ENCODE measurements around the gene ST6GALNAC3.

Gene ST6GALNAC3

DNA sequence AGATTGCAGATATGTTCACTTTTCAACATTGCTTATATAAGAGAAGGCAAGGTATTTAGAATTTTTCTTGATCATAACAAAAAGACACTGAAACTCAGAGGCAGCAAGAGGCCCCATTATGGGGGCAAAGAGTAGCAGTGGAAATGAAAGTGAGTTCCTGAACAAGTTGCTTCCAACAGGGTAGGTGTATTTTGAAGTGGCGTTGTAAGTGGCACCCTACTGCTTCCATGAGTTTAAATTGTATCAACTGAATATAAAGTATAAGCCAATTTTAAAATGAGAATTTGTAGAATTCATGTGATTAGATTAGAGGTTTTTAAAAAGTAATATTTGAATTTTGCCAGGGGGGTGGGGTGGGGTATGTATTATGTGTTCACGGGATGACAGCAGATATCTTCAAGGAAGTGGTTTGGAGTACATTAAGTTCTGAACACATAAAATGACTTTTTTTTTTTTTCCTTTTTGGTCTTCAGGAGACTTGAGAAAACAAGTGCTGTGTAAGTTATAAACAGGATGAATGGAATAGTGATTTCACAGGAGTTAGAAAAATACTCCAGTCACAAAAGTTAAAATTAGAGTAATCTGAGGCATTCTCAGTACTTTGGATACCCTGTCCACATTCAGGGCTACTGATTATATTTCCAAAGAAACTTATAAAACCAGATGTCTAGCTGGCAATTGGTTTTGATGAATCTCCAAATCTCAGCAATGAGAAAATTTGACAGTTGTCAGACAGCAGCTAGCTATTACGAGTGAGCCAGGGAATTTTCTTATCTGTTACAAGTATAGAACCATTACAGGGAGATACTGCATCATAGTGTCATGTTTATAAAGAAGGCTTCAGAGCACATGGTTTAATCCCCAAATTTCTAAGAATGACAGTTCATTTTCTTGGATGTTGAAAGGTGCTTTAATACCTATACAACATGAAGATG lies 182.0 kb downstream of the ST6GALNAC3 start:
- no peak for DNase-seq

DNA sequence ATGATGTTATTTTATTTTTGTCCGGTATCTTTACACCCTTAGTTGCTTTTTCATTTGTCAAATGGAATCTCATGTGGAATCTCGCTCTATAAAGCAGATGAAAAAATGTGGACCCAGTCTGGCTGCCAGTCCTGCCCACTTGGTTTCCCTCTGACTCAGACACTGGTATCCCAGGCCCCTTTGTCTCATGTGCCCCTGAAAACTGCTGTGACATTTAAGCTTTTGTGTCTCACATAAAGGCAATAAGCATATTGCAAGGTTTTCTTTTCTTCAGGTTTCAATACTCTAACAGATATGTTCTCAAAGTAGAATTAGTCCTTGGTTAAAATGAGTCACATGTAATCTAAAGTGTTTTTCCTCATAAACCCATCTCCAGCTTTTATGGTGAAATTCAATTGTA lies 183.3 kb downstream of the ST6GALNAC3 start:
- DNase-seq: no peak

DNA sequence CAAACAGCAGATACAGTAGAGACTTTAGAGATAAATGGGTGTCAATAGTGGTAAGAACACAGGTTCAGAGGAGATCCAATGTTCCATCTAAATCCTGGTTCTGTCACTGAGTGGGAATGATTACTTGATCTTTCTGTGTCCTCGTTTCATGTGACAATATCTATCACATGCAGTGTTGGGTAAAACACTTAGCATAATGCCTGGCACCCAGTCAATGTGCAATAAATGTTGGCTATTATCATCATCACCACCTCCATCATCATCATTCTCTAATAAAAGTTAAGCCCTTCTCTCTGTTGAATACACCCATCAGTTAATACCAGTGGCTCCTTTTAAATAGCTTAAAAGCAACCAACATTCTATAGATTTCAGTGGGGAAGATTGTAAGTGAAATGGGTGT lies 184.7 kb downstream of the ST6GALNAC3 start:
- no peak for DNase-seq

DNA sequence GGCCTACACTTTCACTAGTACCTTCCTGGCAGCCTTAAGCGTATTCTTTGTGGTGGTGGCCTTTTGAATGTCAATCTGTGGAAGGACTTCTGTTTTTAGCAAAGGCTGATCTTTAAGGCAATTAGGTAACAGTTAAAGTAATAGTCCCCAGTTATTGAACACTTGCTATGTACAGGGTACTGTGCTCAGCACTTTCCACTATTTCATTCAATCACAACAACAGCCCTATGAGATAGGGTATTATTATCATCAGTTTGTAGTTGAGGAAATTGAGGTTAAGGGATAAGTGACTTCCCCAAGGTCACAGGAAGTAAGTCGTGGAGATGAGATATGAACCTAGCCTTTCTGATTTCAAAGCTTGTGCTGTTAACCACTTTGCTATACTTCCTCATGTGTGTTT lies 185.7 kb downstream of the ST6GALNAC3 start:
- no peak for DNase-seq

DNA sequence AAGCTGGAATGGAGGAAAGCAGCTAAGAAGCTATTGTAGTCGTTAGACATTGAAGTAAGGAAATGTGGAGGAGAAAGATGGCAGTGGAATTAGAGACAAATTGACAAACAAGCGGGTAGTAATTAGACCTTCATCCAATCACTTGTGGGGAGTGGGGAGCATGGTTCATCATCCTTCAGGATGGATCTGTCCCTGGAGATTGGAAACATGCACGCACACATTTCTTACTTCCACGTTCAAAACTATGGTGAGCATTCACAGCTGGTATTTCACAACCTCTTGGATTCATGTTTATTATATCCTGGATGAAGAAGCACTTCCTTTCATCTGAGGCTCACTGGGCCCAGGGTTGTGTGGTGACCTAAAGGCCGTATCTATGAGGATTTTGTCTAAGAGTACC lies 188.1 kb downstream of the ST6GALNAC3 start:
- DNase-seq: no peak

DNA sequence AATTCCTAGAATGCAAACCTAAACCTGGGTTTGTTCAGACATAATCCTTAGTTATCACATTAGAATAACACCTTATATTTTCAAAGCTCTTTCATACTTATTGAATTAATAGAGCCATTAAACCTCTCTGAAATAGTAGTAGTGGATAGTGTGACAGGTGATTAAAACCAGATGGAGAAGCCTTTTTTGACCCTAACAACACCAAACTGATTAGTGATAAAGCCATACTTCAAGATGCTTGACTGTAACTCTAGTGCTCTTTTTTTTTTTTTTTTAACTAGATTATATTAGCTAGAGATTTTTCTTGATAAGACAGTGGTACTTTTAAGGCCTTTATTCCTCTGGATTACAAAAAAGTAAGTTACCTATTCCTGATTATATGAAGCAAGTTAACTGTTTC lies 190.1 kb downstream of the ST6GALNAC3 start:
- DNase-seq: no peak

DNA sequence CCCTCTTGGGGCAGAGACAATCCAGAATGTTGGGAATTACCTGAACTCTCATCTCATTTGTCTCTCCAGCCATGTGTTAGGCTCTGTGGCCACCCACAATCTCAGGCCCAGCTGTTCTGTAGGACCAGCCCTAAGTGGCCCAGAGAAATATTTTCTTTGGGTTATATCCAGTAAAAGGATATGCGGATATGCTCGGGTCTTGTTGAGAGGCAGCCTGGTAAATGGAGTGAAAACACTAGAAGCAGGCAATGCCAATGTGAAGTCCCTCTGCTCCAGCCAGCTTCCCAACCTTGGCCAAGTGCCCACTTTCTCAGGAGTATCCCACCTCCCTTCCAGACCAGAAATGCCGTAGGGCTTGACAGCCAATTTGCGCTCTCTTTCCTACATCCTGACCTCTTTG lies 192.2 kb downstream of the ST6GALNAC3 start:
- no peak for DNase-seq

DNA sequence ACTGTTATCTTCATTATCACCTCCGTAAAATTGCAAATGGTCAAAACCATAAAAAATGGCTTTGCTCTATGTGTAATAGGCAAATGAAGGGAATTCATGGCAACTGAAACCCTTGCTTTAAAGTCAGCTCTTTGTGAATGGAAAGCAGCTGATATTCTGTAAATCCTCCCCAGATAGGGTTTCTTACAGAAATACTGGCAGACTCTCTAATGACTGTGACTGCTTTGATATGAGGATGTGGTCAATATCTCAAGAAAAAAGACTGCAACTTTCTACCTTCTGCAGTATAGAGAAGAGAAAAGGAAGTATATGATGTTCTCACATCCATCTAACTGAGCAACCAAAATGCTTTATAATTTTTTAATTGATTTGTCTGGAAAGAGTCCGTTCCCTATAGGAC lies 193.1 kb downstream of the ST6GALNAC3 start:
- DNase-seq: no peak

DNA sequence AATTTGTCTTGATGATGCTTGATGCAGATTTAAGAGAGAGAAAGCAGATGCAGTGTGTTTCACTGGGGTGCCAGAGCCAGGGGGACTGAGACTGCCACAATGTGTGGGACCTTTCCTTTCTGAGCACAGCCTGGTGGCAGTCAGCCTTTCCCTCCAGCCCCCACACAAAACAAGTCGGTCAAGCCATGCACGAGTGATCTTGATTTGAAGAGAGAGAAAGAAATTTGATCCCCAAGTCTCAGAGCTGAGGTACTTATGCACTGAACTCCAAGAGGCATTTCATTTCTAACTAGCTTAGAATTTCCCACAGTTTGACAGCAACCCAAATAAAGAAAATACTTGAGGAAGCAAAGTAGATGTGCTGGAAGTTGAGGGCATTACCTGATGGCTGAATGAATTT lies 193.8 kb downstream of the ST6GALNAC3 start:
- DNase-seq: no peak

DNA sequence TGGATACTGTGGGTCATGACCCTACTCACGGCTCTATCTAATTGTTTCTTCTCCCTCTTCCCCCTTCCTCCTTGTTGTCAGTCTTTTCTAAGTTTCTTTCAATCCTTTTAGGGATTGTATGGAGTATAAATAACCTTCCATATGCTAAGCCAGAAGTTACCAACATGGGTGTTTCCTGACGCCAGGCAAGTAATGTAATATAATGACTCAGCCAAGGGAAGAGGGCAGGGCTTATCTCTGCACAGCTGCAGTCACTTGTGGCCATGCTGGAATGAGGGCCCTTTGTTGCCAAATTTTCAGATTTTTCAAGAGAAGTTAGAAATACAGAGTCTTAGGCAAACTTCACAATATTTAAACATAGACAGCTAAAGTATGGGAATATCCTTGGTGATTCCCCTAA lies 194.6 kb downstream of the ST6GALNAC3 start:
- DNase-seq: no peak

DNA sequence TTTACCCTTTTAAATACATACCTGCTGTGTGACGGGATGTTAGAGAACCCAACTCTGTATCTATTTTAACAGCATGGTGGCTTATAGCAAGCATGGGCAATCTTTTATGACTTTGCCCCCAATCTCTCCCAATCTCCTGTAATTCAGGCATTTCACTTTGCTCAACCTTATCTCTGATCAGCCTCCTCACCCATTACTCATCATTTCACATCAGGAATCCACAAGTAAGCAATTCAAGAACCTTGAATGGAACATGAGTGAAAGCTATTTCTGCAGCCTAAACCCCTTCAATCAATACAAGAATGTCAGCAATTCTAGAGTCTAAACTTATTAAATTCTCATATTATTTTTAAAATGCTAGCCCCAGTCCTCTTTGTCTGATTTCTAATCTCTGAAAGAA lies 199.8 kb downstream of the ST6GALNAC3 start:
- DNase-seq: no peak

DNA sequence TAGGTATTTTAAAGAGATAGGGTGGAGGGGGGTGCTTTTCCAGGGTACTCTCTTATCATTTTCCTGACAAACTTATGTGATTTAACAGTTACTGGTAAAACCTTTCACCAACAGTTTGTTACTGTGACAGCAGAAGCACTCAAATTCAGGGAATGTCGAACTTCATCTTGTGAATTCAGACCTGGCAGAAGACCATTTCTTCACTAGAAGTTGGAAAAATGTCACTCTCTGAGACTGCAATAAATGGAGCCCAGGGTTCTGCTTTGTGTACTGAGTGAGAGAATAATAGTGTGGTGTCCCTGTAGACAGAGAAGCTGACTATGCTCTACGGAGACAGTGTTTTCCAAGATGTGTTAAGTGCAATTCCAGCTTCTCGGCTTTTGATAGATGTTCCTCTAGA lies 200.2 kb downstream of the ST6GALNAC3 start:
- no peak for DNase-seq

DNA sequence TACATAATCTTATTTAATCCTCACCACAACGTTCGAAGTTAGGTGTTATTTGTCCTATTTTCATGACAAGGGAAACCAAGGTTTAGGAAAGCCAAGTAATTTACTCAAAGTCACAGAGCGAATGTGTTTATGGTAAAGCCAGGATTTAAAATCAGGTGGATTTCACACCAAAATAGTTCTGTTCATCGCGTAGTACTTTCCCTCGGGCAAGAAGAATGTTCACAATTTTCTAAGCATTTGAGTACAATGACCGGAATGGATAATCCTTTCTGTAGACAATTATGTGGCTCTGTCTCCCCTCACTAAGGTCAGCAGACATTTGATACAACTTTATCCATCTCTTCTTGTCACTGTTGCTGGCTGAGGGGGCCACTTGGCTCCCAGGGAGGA lies 204.2 kb downstream of the ST6GALNAC3 start:
- DNase-seq: no peak

DNA sequence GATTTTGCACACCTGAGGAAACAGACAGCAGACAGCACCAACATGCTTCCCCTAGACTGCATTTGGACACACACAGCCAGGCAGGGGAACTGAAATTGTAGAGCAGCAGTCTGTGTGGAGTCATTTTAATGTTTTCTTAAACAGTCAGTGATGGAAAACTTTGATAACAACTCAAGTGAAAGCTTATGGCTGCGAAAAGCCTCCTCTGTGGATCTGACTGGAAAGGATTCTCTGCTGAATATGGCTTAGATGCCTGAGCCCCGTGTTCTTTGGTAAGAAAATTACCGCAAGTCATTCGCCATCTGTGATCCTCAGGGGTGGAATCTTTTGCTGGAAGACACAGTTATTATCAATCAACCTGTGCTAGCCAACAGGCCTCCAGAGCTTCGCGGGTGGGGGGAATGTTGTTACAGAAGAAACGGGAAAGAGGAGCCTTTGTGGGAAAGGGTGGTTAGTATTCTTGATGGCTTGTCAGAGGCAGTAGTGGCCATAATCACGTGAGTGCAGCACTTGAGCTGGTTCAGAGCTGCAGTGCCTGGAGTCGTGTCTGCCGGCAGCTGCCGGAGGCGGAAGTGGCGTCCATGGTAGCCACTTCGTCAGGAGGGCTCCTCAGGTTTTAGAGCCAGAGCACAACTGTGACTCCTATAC lies 204.7 kb downstream of the ST6GALNAC3 start:
- no peak for DNase-seq

DNA sequence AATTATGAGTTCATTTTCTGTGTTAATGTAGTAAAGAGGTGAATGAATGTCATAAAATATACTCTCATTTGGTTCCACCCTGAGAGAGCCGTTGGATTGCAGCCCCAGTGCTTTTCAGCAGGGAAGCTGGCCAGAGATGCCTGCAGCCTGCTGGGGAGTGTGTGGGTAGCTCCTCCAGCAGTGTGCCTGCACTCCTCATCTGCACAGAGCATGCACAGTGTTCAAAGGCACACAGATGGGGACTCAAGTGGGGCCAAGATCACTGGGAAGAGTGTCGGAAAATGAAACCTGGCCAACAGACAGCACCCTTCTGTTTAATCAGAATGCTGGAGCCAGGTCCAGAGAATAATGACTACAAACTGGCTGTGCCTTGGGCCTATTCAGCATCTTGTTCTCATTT lies 206.8 kb downstream of the ST6GALNAC3 start:
- DNase-seq: no peak

DNA sequence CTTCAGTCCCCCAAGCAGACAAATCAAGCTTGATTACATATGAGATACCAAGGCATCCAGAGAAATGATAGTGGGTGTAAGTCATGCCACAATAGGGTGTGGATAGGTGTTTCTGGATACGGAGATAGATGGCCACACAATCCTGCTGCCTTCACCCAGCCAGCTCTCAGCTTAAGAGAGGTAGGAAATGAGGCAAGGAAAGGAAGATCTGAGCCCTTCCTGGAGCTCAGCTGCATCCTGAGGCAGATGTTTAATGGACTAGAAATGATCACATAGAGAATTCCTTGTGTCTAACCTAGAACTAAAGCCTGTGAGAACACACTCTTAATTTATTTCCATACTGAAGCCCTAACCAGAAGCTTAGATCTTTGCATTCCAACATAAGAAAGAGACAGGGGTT lies 210.3 kb downstream of the ST6GALNAC3 start:
- DNase-seq: no peak

DNA sequence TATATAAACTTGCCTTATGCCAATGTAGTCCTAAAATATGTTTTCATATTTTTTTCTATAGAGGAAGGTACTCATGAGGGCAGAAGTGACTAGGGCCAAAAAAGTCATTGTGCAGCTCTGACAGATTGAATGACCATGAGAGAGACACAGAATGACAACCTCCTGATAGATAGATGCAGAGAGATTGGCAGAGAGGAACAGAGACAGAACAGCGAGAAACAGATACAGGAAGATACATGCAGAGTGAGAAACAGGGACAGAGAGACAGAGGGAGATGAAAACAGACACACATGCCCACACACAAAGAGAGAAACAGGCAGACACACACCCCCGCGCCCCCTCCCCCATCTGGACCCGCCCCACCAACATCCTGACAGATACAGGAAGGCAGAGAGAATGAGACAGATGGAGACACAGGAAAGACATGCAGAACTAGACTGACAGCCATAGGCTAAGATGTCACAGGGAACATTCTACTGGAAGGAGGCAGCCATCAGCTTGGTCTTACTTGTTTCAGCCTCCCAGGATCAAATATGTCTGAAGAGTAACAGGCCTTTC lies 211.1 kb downstream of the ST6GALNAC3 start:
- DNase-seq: no peak

DNA sequence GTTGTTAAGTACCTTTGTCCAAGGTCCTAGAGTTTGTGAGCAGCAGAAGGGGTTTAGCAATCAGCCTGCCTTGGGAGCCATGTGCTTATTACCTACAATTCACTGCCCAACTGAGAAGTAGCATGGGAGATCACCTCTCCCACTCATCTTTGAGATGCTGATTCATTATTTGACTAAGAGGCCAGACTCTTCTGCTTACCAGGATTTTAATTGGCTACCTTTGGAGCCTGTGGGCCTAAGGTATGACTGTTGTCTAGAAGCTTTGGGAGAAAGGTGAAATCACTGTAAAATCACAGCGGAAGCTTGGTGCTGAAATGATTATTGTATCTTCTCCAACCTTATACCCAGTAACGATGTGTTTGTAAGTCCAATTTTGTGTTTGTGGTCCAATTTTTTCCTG lies 213.4 kb downstream of the ST6GALNAC3 start:
- DNase-seq: no peak

DNA sequence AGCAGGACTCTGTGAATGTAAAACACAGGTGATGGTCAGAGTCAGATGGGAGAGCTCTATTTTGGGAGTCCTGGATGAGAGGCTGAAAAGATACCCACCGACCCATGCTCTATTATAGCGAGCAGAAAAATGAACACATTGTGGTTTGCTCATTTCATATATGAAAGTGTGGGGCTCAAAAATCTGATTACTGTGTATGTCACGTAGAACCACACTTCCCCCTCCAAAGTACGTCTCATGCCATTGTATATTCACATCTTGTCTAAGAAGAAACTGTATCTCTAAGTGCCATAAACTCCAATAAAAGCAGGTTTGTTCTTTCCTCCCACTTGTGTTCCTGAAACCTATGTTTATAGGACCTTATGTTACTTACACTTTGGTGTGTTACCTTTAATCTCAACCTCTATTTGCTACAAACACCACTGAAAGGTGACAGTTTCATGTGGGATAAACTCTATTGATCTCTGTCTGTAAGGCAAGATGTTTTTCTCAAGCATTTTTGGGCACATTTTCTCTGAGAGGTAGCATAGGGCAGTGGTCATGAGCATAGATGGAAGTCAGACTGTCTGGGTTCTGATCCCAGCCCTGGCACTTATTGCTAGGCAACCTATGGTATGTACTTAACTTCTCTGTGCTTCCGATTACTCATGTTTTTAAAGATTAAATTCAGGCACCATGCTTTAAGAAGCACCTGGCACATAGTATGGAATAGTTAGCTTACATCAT lies 214.4 kb downstream of the ST6GALNAC3 start:
- DNase-seq: no peak

DNA sequence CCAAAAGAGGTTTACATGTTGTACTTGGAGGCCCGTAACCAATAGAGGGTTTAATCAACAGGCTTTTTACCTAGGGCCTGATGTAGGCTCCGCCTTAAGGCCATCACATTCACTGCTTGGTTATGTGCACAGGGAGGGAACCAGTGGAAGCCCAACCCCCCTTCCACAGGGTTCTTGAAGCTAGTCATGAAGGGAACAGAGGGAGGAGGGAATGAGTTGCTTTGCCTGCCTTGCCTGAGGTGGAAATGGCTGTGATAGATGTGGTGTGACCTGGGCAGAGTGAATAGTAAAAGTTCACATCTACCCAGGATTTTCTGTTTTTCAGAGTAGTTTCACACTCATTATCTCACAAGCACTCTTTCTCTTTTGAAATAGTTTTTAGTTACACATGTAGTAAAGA lies 215.1 kb downstream of the ST6GALNAC3 start:
- DNase-seq: no peak

DNA sequence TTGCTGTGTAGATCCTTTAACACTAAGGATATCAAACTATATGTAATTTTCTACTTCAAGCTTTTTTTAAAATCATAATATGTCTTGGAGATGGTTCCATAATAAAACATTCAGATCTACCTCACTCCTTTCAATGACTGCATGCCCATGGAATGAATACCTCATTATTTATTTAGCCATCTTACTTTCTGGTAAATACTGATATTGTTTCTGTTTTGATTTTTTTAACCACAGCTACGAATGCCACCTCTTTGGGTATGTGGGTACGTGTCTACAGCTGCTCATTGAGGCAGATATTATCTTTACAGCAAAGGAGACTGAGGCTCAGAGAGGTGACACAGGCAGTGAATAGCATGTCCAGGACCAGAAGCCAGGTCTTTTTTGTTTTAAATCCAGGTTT lies 215.7 kb downstream of the ST6GALNAC3 start:
- DNase-seq: no peak

DNA sequence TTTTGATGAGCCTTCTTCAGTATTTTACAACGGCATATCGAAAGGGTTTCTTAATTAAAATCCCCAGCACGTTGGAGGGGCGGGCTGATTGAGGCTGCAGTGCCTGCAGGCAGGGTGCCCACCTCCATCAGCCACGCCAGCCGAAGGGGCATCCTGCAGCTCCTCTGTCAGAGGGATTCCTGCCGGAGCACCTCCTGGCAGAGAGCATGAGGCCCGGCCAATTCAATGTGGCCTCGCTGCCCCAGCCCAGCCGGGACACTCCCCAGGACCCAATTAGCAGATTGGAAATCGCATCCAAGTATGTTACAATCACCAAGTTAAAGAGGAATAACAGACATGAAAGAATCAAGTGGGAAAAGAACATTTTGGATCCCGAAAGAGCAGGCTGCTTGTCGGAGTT lies 216.6 kb downstream of the ST6GALNAC3 start:
- DNase-seq: no peak

DNA sequence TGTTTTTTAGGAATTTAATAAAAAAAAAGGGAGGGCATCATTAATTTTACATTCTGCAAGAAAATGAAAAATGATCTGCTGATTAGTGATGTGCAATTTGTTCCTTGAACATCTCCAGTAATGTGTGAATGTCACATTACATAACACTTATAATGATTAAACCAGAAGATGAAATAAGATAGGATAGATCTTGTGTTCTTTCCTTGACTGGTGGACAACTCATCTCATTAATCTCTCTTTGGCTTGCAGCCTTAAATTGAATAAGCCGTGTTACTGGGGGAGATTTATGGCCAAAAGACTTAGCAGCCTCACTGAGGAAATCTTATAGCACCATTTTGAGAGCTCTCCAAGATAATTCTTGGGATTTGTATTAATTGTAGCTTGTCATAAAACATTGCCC lies 217.2 kb downstream of the ST6GALNAC3 start:
- DNase-seq: no peak
